ENCODE results near the gene STAT5B. TPM values are rescaled to one million over a fixed set of nuclear protein-coding genes. Genes with fewer than 3 reads are reported as not detected.
"Not testable (repeated sequence)": the region's sequence is repeated elsewhere in the genome, so short reads cannot be mapped to it uniquely, and the experiment has no call there.

Gene STAT5B
- total RNA-seq, 1 experiment from 2014 or later, result 7.1 TPM

DNA sequence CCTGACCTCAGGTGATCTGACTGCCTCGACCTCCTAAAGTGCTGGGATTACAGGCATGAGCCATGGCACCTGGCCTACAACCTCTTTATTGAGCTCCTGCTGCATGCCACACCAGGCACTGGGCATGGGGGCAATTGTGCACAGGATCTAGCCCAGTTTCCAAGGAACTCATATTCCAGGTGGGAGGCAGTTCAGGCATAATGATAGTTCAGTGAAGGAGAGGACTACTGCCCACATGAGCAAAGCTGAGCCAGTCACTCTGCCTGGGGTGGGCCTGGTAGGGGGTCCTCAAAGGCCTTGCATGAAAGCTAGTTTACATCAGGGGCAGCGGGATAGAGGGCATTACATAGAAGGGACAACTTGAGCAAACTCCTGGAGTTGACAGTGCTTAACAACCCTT, 88.4 kb downstream of the STAT5B start:
- ChIA-PET POLR2A (no interaction called here), CTCF (no interaction called here), RAD21 (ENCODE audit: low non-redundant PET in 1 of 2, low total read pairs in 2 of 2, uncharacterized antibody in 2 of 2, unreplicated experiment in 2 of 2) (no interaction called here)
- Histone ChIP-seq H3K4me1 (ENCODE audit: control insufficient read depth in 1 of 2, insufficient read depth in 2 of 2, low read length in 2 of 2) (peaks cover 15 to 24% of the 10 kb centered on the region in 2 experiments), H2AFZ (ENCODE audit: low read depth, low read length, poor library complexity, severe bottlenecking) (no peak overlapping the region), H4K20me1 (ENCODE audit: insufficient read depth) (no peaks in the 10 kb centered on the region), H3K9me2 (ENCODE audit: insufficient read depth) (no peaks in the 10 kb centered on the region), H3K4me2 (ENCODE audit: low read length) (no peak overlapping the region), H3K9me3 (ENCODE audit: control insufficient read depth in 1 of 2, insufficient read depth in 1 of 2, low read depth in 1 of 2, low read length in 2 of 2) (no peaks in the 10 kb centered on the region), H3K9ac (ENCODE audit: low read length) (no peak overlapping the region), H3K27me3 (ENCODE audit: insufficient read depth, low read length) (no peaks in the 10 kb centered on the region), H3K79me2 (ENCODE audit: insufficient read depth, low read length) (no peaks in the 10 kb centered on the region), H3K36me3 (ENCODE audit: control insufficient read depth in 1 of 2, insufficient read depth in 2 of 2, low read length in 2 of 2) (no peaks in the 10 kb centered on the region), H3K27ac (ENCODE audit: low read depth, low read length) (no peak overlapping the region), H3K4me3 (replicated peaks in 1 of 2; ENCODE audit: low read depth in 1 of 2, low read length in 2 of 2) (no peak overlapping the region)
- DNase-seq (ENCODE audit: low read depth, low spot score), result no peak
- no peak for TF ChIP-seq CTCF (IDR thresholded peaks at IDR 0.05 in 2 of 3, conservative IDR thresholded peaks at IDR 0.05 in 1 of 3; ENCODE audit: borderline replicate concordance in 1 of 3, insufficient read depth in 1 of 3, low read depth in 2 of 3, low read length in 2 of 3)
- TF ChIP-seq FOSL1 (IDR thresholded peaks at IDR 0.05; ENCODE audit: low read depth), result no peak
- no peak for TF ChIP-seq YY1 (IDR thresholded peaks at IDR 0.05; ENCODE audit: extremely low read depth, insufficient replicate concordance, low read depth, low read length)
- no peak for TF ChIP-seq ATF3 (IDR thresholded peaks at IDR 0.05)
- no peak for TF ChIP-seq ELF1 (IDR thresholded peaks at IDR 0.05; ENCODE audit: borderline replicate concordance, low read depth)
- no peak for TF ChIP-seq SIN3A (IDR thresholded peaks at IDR 0.05; ENCODE audit: low read depth)
- TF ChIP-seq ZFX (IDR thresholded peaks at IDR 0.05), result no peak
- TF ChIP-seq RAD21 (IDR thresholded peaks at IDR 0.05; ENCODE audit: low read depth), result no peak
- TF ChIP-seq, protein P1, sequence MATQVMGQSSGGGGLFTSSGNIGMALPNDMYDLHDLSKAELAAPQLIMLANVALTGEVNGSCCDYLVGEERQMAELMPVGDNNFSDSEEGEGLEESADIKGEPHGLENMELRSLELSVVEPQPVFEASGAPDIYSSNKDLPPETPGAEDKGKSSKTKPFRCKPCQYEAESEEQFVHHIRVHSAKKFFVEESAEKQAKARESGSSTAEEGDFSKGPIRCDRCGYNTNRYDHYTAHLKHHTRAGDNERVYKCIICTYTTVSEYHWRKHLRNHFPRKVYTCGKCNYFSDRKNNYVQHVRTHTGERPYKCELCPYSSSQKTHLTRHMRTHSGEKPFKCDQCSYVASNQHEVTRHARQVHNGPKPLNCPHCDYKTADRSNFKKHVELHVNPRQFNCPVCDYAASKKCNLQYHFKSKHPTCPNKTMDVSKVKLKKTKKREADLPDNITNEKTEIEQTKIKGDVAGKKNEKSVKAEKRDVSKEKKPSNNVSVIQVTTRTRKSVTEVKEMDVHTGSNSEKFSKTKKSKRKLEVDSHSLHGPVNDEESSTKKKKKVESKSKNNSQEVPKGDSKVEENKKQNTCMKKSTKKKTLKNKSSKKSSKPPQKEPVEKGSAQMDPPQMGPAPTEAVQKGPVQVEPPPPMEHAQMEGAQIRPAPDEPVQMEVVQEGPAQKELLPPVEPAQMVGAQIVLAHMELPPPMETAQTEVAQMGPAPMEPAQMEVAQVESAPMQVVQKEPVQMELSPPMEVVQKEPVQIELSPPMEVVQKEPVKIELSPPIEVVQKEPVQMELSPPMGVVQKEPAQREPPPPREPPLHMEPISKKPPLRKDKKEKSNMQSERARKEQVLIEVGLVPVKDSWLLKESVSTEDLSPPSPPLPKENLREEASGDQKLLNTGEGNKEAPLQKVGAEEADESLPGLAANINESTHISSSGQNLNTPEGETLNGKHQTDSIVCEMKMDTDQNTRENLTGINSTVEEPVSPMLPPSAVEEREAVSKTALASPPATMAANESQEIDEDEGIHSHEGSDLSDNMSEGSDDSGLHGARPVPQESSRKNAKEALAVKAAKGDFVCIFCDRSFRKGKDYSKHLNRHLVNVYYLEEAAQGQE (IDR thresholded peaks at IDR 0.05; ENCODE audit: low read depth), result no peak
- TF ChIP-seq SP1 (IDR thresholded peaks at IDR 0.05; ENCODE audit: low read depth), result no peak
- no peak for TF ChIP-seq SRF (IDR thresholded peaks at IDR 0.05; ENCODE audit: low read depth)
- no peak for TF ChIP-seq EZH2 (IDR thresholded peaks at IDR 0.05)
- no peak for ATAC-seq
- intact Hi-C loops (cut with micrococcal nuclease), result no loop called here
- BruUV-seq (replicated peaks), result no TSS peak

DNA sequence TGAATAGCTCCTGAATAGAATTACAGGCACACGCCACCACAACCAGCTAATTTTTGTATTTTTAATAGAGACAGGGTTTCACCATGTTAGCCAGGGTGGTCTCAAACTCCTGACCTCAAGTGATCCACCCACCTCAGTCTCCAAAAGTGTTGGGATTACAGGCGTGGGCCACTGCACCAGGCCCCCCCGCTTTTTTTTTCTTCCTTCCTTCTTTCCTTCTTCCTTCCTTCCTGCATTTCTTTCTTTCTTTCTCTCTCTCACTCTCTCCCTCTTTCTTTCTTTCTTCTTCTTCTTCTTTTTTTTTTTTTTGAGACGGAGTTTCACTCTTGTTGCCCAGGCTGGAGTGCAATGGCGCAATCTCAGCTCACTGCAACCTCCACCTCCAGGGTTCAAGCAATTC, 90.0 kb downstream of the STAT5B start:
- H3K9me3 ChIP-seq (ENCODE audit: control insufficient read depth in 1 of 2, insufficient read depth in 1 of 2, low read depth in 1 of 2, low read length in 2 of 2); H4K20me1 ChIP-seq (ENCODE audit: insufficient read depth); intact Hi-C loops (cut with micrococcal nuclease); H3K27me3 ChIP-seq (ENCODE audit: insufficient read depth, low read length); H3K9me2 ChIP-seq (ENCODE audit: insufficient read depth); RAD21 ChIA-PET (ENCODE audit: low non-redundant PET in 1 of 2, low total read pairs in 2 of 2, uncharacterized antibody in 2 of 2, unreplicated experiment in 2 of 2); H3K79me2 ChIP-seq (ENCODE audit: insufficient read depth, low read length); DNase-seq (ENCODE audit: low read depth, low spot score); H3K27ac ChIP-seq (ENCODE audit: low read depth, low read length); POLR2A ChIA-PET; H2AFZ ChIP-seq (ENCODE audit: low read depth, low read length, poor library complexity, severe bottlenecking); ATAC-seq; H3K4me3 ChIP-seq (replicated peaks in 1 of 2; ENCODE audit: low read depth in 1 of 2, low read length in 2 of 2); H3K4me2 ChIP-seq (ENCODE audit: low read length); H3K9ac ChIP-seq (ENCODE audit: low read length); BruUV-seq (replicated peaks); H3K36me3 ChIP-seq (ENCODE audit: control insufficient read depth in 1 of 2, insufficient read depth in 2 of 2, low read length in 2 of 2): not testable (repeated sequence)
- H3K4me1 ChIP-seq (ENCODE audit: control insufficient read depth in 1 of 2, insufficient read depth in 2 of 2, low read length in 2 of 2), result peaks cover 14 to 27% of the 10 kb centered on the region in 2 experiments
- CTCF ChIA-PET, result interaction anchor here (0.8 to 1.6 kb wide), 2 partner anchors 8 to 36 kb away, joined by 3 to 4 read pairs; partner anchors contain the start of gene GHDC

All from HCT116 (cell line).